Liver (tissue), 9 donors: ENCODE data around the gene CIC. TPM values are rescaled to one million over a fixed set of nuclear protein-coding genes. Genes with fewer than 3 reads are reported as not detected.

Experiments
- DNase-seq: peaks from one replicate; pipeline ENCODE4 v3.0.0-alpha.2; 2017; ENCODE audit warnings: low spot score
- H3K27ac ChIP-seq, 2 donors: one replicate each; pipeline ENCODE4 v1.7.0; 2013; ENCODE audit warnings: inconsistent platforms in 2 of 2, low read length in 2 of 2, control low read depth in 1 of 2, low read depth in 1 of 2, mild to moderate bottlenecking in 1 of 2
- H3K27me3 ChIP-seq, 4 donors: one replicate each; pipeline versions ENCODE4 v1.6.1 to v1.7.0; 2013; ENCODE audit warnings: low read length in 3 of 4, inconsistent platforms in 1 of 4, mild to moderate bottlenecking in 1 of 4, moderate library complexity in 1 of 4; ENCODE audit not compliant: control insufficient read depth in 4 of 4, insufficient read depth in 4 of 4
- H3K36me3 ChIP-seq, 4 donors: one replicate each; pipeline versions ENCODE4 v1.6.1 to v1.7.0; 2013; ENCODE audit warnings: low read length in 3 of 4, mild to moderate bottlenecking in 3 of 4, low read depth in 1 of 4, moderate library complexity in 1 of 4; ENCODE audit not compliant: control insufficient read depth in 4 of 4, insufficient read depth in 3 of 4
- H3K4me1 ChIP-seq, 4 donors: one replicate each; pipeline versions ENCODE4 v1.6.1 to v1.7.0; 2013; ENCODE audit warnings: low read length in 3 of 4, mild to moderate bottlenecking in 3 of 4, moderate library complexity in 1 of 4; ENCODE audit not compliant: control insufficient read depth in 4 of 4, insufficient read depth in 4 of 4
- H3K4me3 ChIP-seq, 3 donors: one replicate each; pipeline versions ENCODE4 v1.6.1 to v1.7.0; 2013; ENCODE audit warnings: low read length in 3 of 3, control low read depth in 1 of 3, low read depth in 1 of 3, mild to moderate bottlenecking in 1 of 3
- H3K9ac ChIP-seq, 2 donors: one replicate each; pipeline ENCODE4 v1.7.0; 2013; ENCODE audit warnings: low read length in 2 of 2, mild to moderate bottlenecking in 2 of 2, moderate library complexity in 2 of 2, control low read depth in 1 of 2, low read depth in 1 of 2
- H3K9me3 ChIP-seq, 4 donors: one replicate each; pipeline versions ENCODE4 v1.6.1 to v1.7.0; 2013; ENCODE audit warnings: low read length in 3 of 4; ENCODE audit not compliant: control insufficient read depth in 4 of 4
- CTCF ChIP-seq: fragments of 150-350 bp; IDR thresholded peaks from 2 replicates; pipeline ENCODE4 v1.5.1; 2017; ENCODE audit warnings: improper control_type of control experiment, low read depth, low read length; ENCODE audit not compliant: missing input control
- FOXA1 ChIP-seq: IDR thresholded peaks from 2 replicates; pipeline ENCODE4 v1.6.1; 2016; ENCODE audit warnings: antibody characterized with exemption
- FOXA2 ChIP-seq: IDR thresholded peaks from 2 replicates; pipeline ENCODE4 v1.6.1; 2016; ENCODE audit warnings: antibody characterized with exemption
- GABPA ChIP-seq, 2 donors: IDR thresholded peaks in 1 of 2; conservative IDR thresholded peaks in 1 of 2; 2 replicates each; pipeline ENCODE4 v1.6.1; 2016; ENCODE audit warnings: antibody characterized with exemption in 2 of 2, mild to moderate bottlenecking in 1 of 2, moderate library complexity in 1 of 2
- HNF4A ChIP-seq, 2 donors: conservative IDR thresholded peaks; 2 replicates each; pipeline ENCODE4 v1.6.1; 2016; ENCODE audit warnings: antibody characterized with exemption in 2 of 2, mild to moderate bottlenecking in 2 of 2
- HNF4G ChIP-seq: IDR thresholded peaks from 2 replicates; pipeline ENCODE4 v1.6.1; 2016; ENCODE audit warnings: antibody characterized with exemption
- JUND ChIP-seq, 2 donors: IDR thresholded peaks; 2 replicates each; pipeline ENCODE4 v1.6.1; 2016; ENCODE audit warnings: antibody characterized with exemption in 2 of 2
- MAX ChIP-seq: IDR thresholded peaks from 2 replicates; pipeline ENCODE4 v1.6.1; 2016; ENCODE audit warnings: antibody characterized with exemption
- NR2F2 ChIP-seq: IDR thresholded peaks from 2 replicates; pipeline ENCODE4 v1.6.1; 2016; ENCODE audit warnings: antibody characterized with exemption
- RAD21 ChIP-seq, 2 donors: IDR thresholded peaks; 2 replicates each; pipeline ENCODE4 v1.6.1; 2016; ENCODE audit warnings: antibody characterized with exemption in 2 of 2, mild to moderate bottlenecking in 2 of 2
- REST ChIP-seq: IDR thresholded peaks from 2 replicates; pipeline ENCODE4 v1.6.1; 2016; ENCODE audit warnings: antibody characterized with exemption, mild to moderate bottlenecking
- RXRA ChIP-seq, 2 donors: IDR thresholded peaks; 2 replicates each; pipeline ENCODE4 v1.6.1; 2017 to 2018; ENCODE audit warnings: antibody characterized with exemption in 2 of 2, mild to moderate bottlenecking in 1 of 2
- SP1 ChIP-seq: IDR thresholded peaks from 2 replicates; pipeline ENCODE4 v1.6.1; 2018; ENCODE audit warnings: antibody characterized with exemption, mild to moderate bottlenecking
- TAF1 ChIP-seq: conservative IDR thresholded peaks from 2 replicates; pipeline ENCODE4 v1.6.1; 2016; ENCODE audit warnings: antibody characterized with exemption, mild to moderate bottlenecking
- YY1 ChIP-seq: IDR thresholded peaks from 2 replicates; pipeline ENCODE4 v1.6.1; 2016; ENCODE audit warnings: antibody characterized with exemption, mild to moderate bottlenecking
- ZBTB33 ChIP-seq: IDR thresholded peaks from 2 replicates; pipeline ENCODE4 v1.6.1; 2016; ENCODE audit warnings: antibody characterized with exemption
- WGBS: extraction: QIAGEN DNeasy Blood & Tissue Kit; methylation state at CpG from one replicate; pipeline ENCODE4 v1.1.7; 2013; 5-methylcytosine and 5-hydroxymethylcytosine counted together
- polyA plus RNA-seq, 2 donors: library from polyadenylated mRNA; stranded (reverse) in 1 of 2; unstranded in 1 of 2; fragments of 200-250 nt in 1 of 2; fragments of >200 nt in 1 of 2; fragmentation: Nextera tagmentation in 1 of 2; extraction: Ambion mirVana in 1 of 2; gene quantifications; one replicate each; pipeline versions ENCODE4 v1.2.1 to v1.2.3, GENCODE V29; 2013 to 2015
- total RNA-seq, 2 donors: library from RNA; depleted of rRNA; stranded (reverse); fragments of >200 nt; gene quantifications; one replicate each; pipeline ENCODE4 v1.2.3, GENCODE V29; 2014
- donor health status: healthy.
- donor health status: healthy.
- donor health status: healthy.
- donor health status: healthy.
- donor health status: healthy.

CIC gene
- total and polyA plus RNA-seq, 4 donors = 5.6 to 21.3 (median 17.2) TPM

- Histone ChIP-seq H3K4me3 (peak overlapping the region; percentile 76 to 95 (median 77)), H3K9ac (peak overlapping the region; percentile 78 to 83), H3K27ac (peak overlapping the region; percentile 36 to 55), H3K36me3 (no peaks in the 10 kb centered on the region), H3K4me1 (peaks cover 10 to 30% (median 20%) of the 10 kb centered on the region in 4 donors), H3K9me3 (no peaks in the 10 kb centered on the region), H3K27me3 (no peaks in the 10 kb centered on the region)
- DNase-seq = no peak
- TF ChIP-seq MAX (no peak), CTCF (peak; percentile 4)
- WGBS = 5% methylated on average over 37 of the region's 37 CpGs
Observed at GRCh38 chr19:42325896-42326771, 57.1 kb downstream of the CIC start.

GRCh38 chr19:42326969-42327368 lies 57.9 kb downstream of the CIC start:
- no peak for TF ChIP-seq MAX
- TF ChIP-seq HNF4G = no peak
- no peak for TF ChIP-seq JUND (IDR thresholded peaks at IDR 0.05)
- no peak for TF ChIP-seq REST
- no peak for TF ChIP-seq CTCF
- TF ChIP-seq RAD21 (IDR thresholded peaks at IDR 0.05) = no peak
- TF ChIP-seq GABPA (IDR thresholded peaks at IDR 0.05 in 1 of 2, conservative IDR thresholded peaks at IDR 0.05 in 1 of 2) = no peak
- TF ChIP-seq FOXA1 = no peak
- no peak for TF ChIP-seq HNF4A (conservative IDR thresholded peaks at IDR 0.05)
- TF ChIP-seq NR2F2 = no peak
- no peak for TF ChIP-seq SP1
- no peak for TF ChIP-seq RXRA (IDR thresholded peaks at IDR 0.05)
- no peak for TF ChIP-seq ZBTB33
- no peak for TF ChIP-seq TAF1
- no peak for TF ChIP-seq FOXA2
- no peak for TF ChIP-seq YY1
- no peak overlapping the region for H3K27ac ChIP-seq
- H3K4me1 ChIP-seq = peaks cover 10 to 30% (median 20%) of the 10 kb centered on the region in 4 donors
- H3K9ac ChIP-seq = no peak overlapping the region
- H3K9me3 ChIP-seq = no peaks in the 10 kb centered on the region
- DNase-seq = no peak
- no peaks in the 10 kb centered on the region for H3K27me3 ChIP-seq
- no peaks in the 10 kb centered on the region for H3K36me3 ChIP-seq
- H3K4me3 ChIP-seq = no peak overlapping the region
